Measurements from ENCODE around the gene KCNJ8.

GRCh38 chr12:21769307-21769706 lies 5.2 kb downstream of the KCNJ8 start:
- TF ChIP-seq CTCF (IDR thresholded peaks at IDR 0.05): no peak
- TF ChIP-seq POLR2A (IDR thresholded peaks at IDR 0.05): no peak

All from esophagus squamous epithelium (tissue), 4 donors.